Hepatocyte (in vitro differentiated cells): ENCODE measurements around the gene MYL3. TPM values are rescaled to one million over a fixed set of nuclear protein-coding genes. Genes with fewer than 3 reads are reported as not detected.

Experiments
- DNase-seq: peaks from one replicate; pipeline ENCODE4 v3.0.0-alpha.2; 2016; ENCODE audit warnings: low spot score
- H2AFZ ChIP-seq: fragments of 200-600 bp; sonication (generic); 2 replicates; pipeline ENCODE4 v1.6.0; 2016; ENCODE audit warnings: antibody characterized with exemption, mild to moderate bottlenecking
- H3K27ac ChIP-seq: fragments of 200-600 bp; sonication (generic); 2 replicates; pipeline ENCODE4 v1.5.1; 2016; ENCODE audit warnings: mild to moderate bottlenecking
- H3K27me3 ChIP-seq: fragments of 200-600 bp; sonication (generic); 2 replicates; pipeline ENCODE4 v1.6.1; 2016
- H3K36me3 ChIP-seq: fragments of 200-600 bp; sonication (generic); replicated peaks from 2 replicates; pipeline ENCODE4 v1.5.1; 2016; ENCODE audit warnings: low read depth; ENCODE audit not compliant: insufficient read depth
- H3K4me1 ChIP-seq: fragments of 200-600 bp; sonication (generic); 2 replicates; pipeline ENCODE4 v1.5.1; 2016; ENCODE audit warnings: mild to moderate bottlenecking, moderate library complexity; ENCODE audit not compliant: insufficient read depth
- H3K4me2 ChIP-seq: fragments of 200-600 bp; sonication (generic); 2 replicates; pipeline ENCODE4 v1.6.0; 2016
- H3K4me3 ChIP-seq: fragments of 200-600 bp; sonication (generic); 2 replicates; pipeline ENCODE4 v1.5.1; 2016; ENCODE audit warnings: mild to moderate bottlenecking
- H3K79me2 ChIP-seq: fragments of 200-600 bp; sonication (generic); 2 replicates; pipeline ENCODE4 v1.6.0; 2017; ENCODE audit warnings: mild to moderate bottlenecking
- H3K9me2 ChIP-seq: fragments of 200-600 bp; sonication (generic); replicated peaks from 2 replicates; pipeline ENCODE4 v1.6.0; 2017; ENCODE audit warnings: mild to moderate bottlenecking; ENCODE audit not compliant: insufficient read depth
- H3K9me3 ChIP-seq: fragments of 200-600 bp; sonication (generic); 2 replicates; pipeline ENCODE4 v1.5.1; 2016; ENCODE audit warnings: low read depth, mild to moderate bottlenecking
- H4K20me1 ChIP-seq: fragments of 200-600 bp; sonication (generic); 2 replicates; pipeline ENCODE4 v1.6.0; 2016; ENCODE audit warnings: mild to moderate bottlenecking; ENCODE audit not compliant: insufficient read depth, poor library complexity, severe bottlenecking
- CTCF ChIP-seq: fragments of 200-600 bp; sonication (generic); IDR thresholded peaks from 2 replicates; pipeline ENCODE4 v1.5.1; 2016; ENCODE audit warnings: antibody characterized with exemption, mild to moderate bottlenecking; ENCODE audit not compliant: poor library complexity
- EZH2 ChIP-seq: fragments of 200-600 bp; sonication (generic); IDR thresholded peaks from 2 replicates; pipeline ENCODE4 v1.6.1; 2016; ENCODE audit warnings: antibody characterized with exemption, mild to moderate bottlenecking, borderline replicate concordance
- EZH2phosphoT487 ChIP-seq: fragments of 200-600 bp; sonication (generic); IDR thresholded peaks from one replicate; pipeline ENCODE4 v1.6.1; 2018; ENCODE audit warnings: antibody characterized with exemption, mild to moderate bottlenecking, low read depth, moderate library complexity; ENCODE audit not compliant: unreplicated experiment, severe bottlenecking
- WGBS: methylation state at CpG from one replicate; pipeline ENCODE4 v1.1.6; 2016; ENCODE audit warnings: low lambda C conversion rate; ENCODE audit errors: missing lambda C conversion rate; 5-methylcytosine and 5-hydroxymethylcytosine counted together
- polyA plus RNA-seq: library from polyadenylated mRNA; unstranded; fragments of >200 nt; fragmentation: Nextera tagmentation; extraction: Ambion mirVana; gene quantifications from 2 replicates; pipeline ENCODE4 v1.2.1, GENCODE V29; 2016
- total RNA-seq: library from RNA; depleted of rRNA; stranded (reverse); fragments of >200 nt; gene quantifications from 2 replicates; pipeline ENCODE4 v1.2.3, GENCODE V29; 2014

Gene MYL3
- total and polyA plus RNA-seq, 2 experiments from 2014 or later, result 9.5 to 9.7 TPM

DNA sequence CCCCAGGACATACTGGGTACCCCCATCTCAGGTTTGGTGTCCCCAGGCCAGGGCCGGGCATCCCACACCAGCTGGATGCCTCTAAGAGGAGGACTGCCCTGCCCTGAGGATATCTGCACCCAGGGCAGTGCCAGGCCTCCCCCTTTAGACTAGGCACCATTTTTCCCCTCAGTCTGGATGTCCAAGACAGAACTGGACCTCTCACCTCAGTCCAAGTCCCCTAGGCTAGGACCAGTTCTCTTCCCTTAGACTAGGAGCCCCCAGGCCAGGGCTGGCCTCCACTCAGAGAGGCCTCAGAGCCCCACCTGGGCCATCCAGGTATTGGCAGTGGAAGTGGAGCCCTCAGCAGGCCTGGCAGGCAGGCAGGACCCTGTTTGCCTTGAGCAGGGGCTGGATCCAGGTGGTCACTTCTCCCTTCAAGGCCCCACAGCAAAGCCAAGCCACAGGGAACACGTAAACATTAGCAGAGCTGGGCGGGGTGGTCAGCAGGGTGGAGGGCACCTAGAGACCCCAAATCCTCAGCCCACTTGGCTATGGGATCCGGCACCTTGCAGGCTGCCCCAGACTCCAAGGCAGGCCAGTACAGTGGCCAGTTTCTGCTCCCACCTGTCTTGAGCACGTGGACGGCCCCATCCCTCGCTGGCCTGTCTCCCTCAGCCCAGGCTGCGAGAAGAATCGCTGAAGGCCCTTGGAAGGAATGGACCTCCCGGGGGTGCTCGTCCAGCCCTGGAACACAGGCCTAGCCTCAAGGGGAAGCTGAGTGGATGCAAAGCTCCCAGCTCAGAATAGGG lies 42.6 kb upstream of the MYL3 start:
- no peaks in the 10 kb centered on the region for H3K9me2 ChIP-seq
- H4K20me1 ChIP-seq, result no peaks in the 10 kb centered on the region
- peaks cover 10% of the 10 kb centered on the region for H3K4me1 ChIP-seq
- H2AFZ ChIP-seq, result no peak overlapping the region
- H3K4me2 ChIP-seq, result no peak overlapping the region
- H3K9me3 ChIP-seq, result no peaks in the 10 kb centered on the region
- H3K4me3 ChIP-seq, result no peak overlapping the region
- H3K27ac ChIP-seq, result no peak overlapping the region
- H3K36me3 ChIP-seq, result no peaks in the 10 kb centered on the region
- WGBS, result 88% methylated on average over 11 of the region's 11 CpGs
- DNase-seq, result no peak
- TF ChIP-seq CTCF, result no peak
- no peak for TF ChIP-seq EZH2
- no peak for TF ChIP-seq EZH2phosphoT487
- H3K79me2 ChIP-seq, result no peaks in the 10 kb centered on the region
- H3K27me3 ChIP-seq, result no peaks in the 10 kb centered on the region

DNA sequence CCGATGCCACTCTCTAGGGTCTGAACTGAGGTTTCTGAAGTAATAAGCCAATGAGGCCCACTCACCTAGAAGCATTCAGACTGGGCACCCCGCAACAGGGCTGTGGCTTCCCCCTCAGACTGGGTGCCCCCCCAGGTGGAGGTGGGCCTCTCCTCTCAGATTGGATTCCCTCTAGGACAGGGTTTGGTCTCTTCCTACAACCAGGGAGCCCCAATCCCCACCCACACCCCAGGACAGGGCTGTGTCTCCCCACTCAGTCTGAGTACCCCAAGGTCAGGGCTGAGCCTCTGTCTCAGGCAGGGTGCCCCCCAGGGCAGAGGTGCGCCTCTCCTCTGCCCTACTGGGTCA lies 41.9 kb upstream of the MYL3 start:
- 91% methylated on average over 3 of the region's 3 CpGs for WGBS
- Histone ChIP-seq H3K9me2 (no peaks in the 10 kb centered on the region), H3K36me3 (no peaks in the 10 kb centered on the region), H3K4me1 (peaks cover 10% of the 10 kb centered on the region), H3K27ac (no peak overlapping the region), H3K9me3 (no peaks in the 10 kb centered on the region), H3K4me3 (no peak overlapping the region), H2AFZ (no peak overlapping the region), H3K79me2 (no peaks in the 10 kb centered on the region), H4K20me1 (no peaks in the 10 kb centered on the region), H3K27me3 (no peaks in the 10 kb centered on the region), H3K4me2 (no peak overlapping the region)
- TF ChIP-seq CTCF, result no peak
- no peak for TF ChIP-seq EZH2phosphoT487
- TF ChIP-seq EZH2, result no peak
- no peak for DNase-seq

GRCh38 chr3:46904303-46905212 lies 41.3 kb upstream of the MYL3 start:
- H3K36me3 ChIP-seq, result no peaks in the 10 kb centered on the region
- H3K9me2 ChIP-seq, result no peaks in the 10 kb centered on the region
- H3K27ac ChIP-seq, result no peak overlapping the region
- 89% methylated on average over 18 of the region's 18 CpGs for WGBS
- no peaks in the 10 kb centered on the region for H3K79me2 ChIP-seq
- H2AFZ ChIP-seq, result no peak overlapping the region
- no peaks in the 10 kb centered on the region for H3K27me3 ChIP-seq
- DNase-seq, result no peak
- no peaks in the 10 kb centered on the region for H3K9me3 ChIP-seq
- TF ChIP-seq CTCF (no peak), EZH2phosphoT487 (no peak), EZH2 (no peak)
- peaks cover 10% of the 10 kb centered on the region for H3K4me1 ChIP-seq
- H4K20me1 ChIP-seq, result no peaks in the 10 kb centered on the region
- H3K4me3 ChIP-seq, result no peak overlapping the region
- H3K4me2 ChIP-seq, result no peak overlapping the region
